Activated B cell treated with CpG ODN at 0.5 μM for 24 hours (primary cell): ENCODE data around the gene PPP1R3C. TPM values are rescaled to one million over a fixed set of nuclear protein-coding genes. Genes with fewer than 3 reads are reported as not detected.

ENCODE experiments used
- ATAC-seq: fragments of 200-7000 bp; cut with Tn5 transposase; one replicate; pipeline ENCODE4 v1.10.0; 2021; ENCODE audit warnings: low read depth, mild to moderate bottlenecking, moderate library complexity
- CTCF ChIA-PET: fragments of 350-600 bp; sonication (Branson Sonifier 250); formaldehyde crosslinking; loops from one replicate; lab custom pipeline; 2021; ENCODE audit warnings: antibody characterized with exemption; lab: Charles Lee
- POLR2A ChIA-PET: fragments of 350-600 bp; sonication (Branson Sonifier 250); formaldehyde crosslinking; loops from one replicate; lab custom pipeline; 2021; ENCODE audit warnings: antibody characterized with exemption; lab: Charles Lee
- DNase-seq: peaks from one replicate; pipeline ENCODE4 v3.0.0; 2022
- H3K27ac Mint-ChIP-seq: one replicate; pipeline ENCODE4 v1.8.0; 2020; ENCODE audit warnings: mixed read lengths
- H3K27me3 Mint-ChIP-seq: one replicate; pipeline ENCODE4 v1.8.0; 2021; ENCODE audit warnings: mixed read lengths
- H3K36me3 Mint-ChIP-seq: one replicate; pipeline ENCODE4 v1.8.0; 2021; ENCODE audit warnings: low read depth, mixed read lengths
- H3K4me1 Mint-ChIP-seq: one replicate; pipeline ENCODE4 v1.8.0; 2021; ENCODE audit warnings: mixed read lengths
- H3K4me3 Mint-ChIP-seq: one replicate; pipeline ENCODE4 v1.8.0; 2020; ENCODE audit warnings: mild to moderate bottlenecking, mixed read lengths
- H3K9me3 Mint-ChIP-seq: one replicate; pipeline ENCODE4 v1.8.0; 2020; ENCODE audit warnings: mixed read lengths
- CTCF ChIP-seq: fragments of 200-600 bp; IDR thresholded peaks from one replicate; pipeline ENCODE4 v1.8.0; 2022; ENCODE audit warnings: antibody characterized with exemption, mild to moderate bottlenecking
- intact Hi-C: fragments of 100-400 bp; cut with micrococcal nuclease; formaldehyde crosslinking; loops from one replicate; pipeline ENCODE4 v1.15.1; 2024
- total RNA-seq: library from RNA; stranded (reverse); gene quantifications from 2 replicates; pipeline ENCODE4 v1.2.3, GENCODE V29; 2022

The PPP1R3C gene
- total RNA-seq, 1 donor from 2014 or later, result not detected

DNA sequence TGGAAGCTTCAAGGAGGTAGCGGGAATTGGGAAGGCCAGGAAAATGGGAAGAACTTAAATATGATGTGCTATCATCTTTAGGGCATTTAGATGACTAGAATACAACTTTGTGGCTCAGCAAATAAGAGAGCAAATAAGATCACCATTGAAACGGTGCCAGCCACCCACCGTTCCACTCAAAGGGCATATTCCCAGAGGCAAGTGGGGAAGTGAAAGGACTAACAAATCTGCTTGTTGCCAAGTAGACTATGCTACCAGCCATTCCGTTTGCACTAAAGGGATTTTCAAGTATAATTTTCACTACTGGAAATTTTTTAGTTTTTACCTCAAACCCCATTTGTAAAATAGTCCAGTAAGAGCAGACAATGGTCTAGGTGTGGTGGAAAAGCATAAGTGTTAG lies 4.0 kb upstream of the PPP1R3C start:
- ChIA-PET CTCF (interaction anchor here (1.1 to 2.8 kb wide), 4 partner anchors 8 to 386 kb away, joined by 3 to 19 read pairs (median 8); no protein-coding TSS in a partner anchor), POLR2A (no interaction called here)
- Mint-ChIP-seq H3K4me3 (no peak overlapping the region), H3K9me3 (no peaks in the 10 kb centered on the region), H3K27me3 (peaks cover 28% of the 10 kb centered on the region), H3K36me3 (no peaks in the 10 kb centered on the region), H3K4me1 (peaks cover 14% of the 10 kb centered on the region), H3K27ac (no peak overlapping the region)
- intact Hi-C loops, result loop anchor here (10.0 kb wide), 2 partner anchors 722 to 1842 kb away; no protein-coding TSS in a partner anchor
- no peak for TF ChIP-seq CTCF
- ATAC-seq (no peak), DNase-seq (no peak)

- Mint-ChIP-seq H3K27me3 (peaks cover 37% of the 10 kb centered on the region), H3K27ac (no peak overlapping the region), H3K4me3 (no peak overlapping the region), H3K9me3 (no peaks in the 10 kb centered on the region), H3K36me3 (no peaks in the 10 kb centered on the region), H3K4me1 (peaks cover 14% of the 10 kb centered on the region)
- intact Hi-C loops, result loop anchor here (1.0 to 10.0 kb wide), 8 partner anchors 246 to 1841 kb away; no protein-coding TSS in a partner anchor
- TF ChIP-seq CTCF, result no peak
- ChIA-PET POLR2A (no interaction called here), CTCF (interaction anchor here (0.7 to 3.0 kb wide), 14 partner anchors 9 to 756 kb away, joined by 3 to 19 read pairs (median 4); no protein-coding TSS in a partner anchor)
- DNase-seq, result no peak
- peak; percentile 40 for ATAC-seq
Measured at GRCh38 chr10:91635401-91636400, 2.8 kb upstream of the PPP1R3C start.

- POLR2A ChIA-PET, result no interaction called here
Measured at GRCh38 chr10:91634898-91635297, 2.0 kb upstream of the PPP1R3C start.

GRCh38 chr10:91634246-91634645 lies 1.4 kb upstream of the PPP1R3C start:
- no peak for TF ChIP-seq CTCF
- DNase-seq (no peak), ATAC-seq (no peak)
- H3K27ac Mint-ChIP-seq, result no peak overlapping the region
- no peak overlapping the region for H3K4me3 Mint-ChIP-seq
- peaks cover 14% of the 10 kb centered on the region for H3K4me1 Mint-ChIP-seq
- ChIA-PET CTCF (interaction anchor here (0.8 to 3.0 kb wide), 4 partner anchors 243 to 755 kb away, joined by 3 to 19 read pairs (median 12); no protein-coding TSS in a partner anchor), POLR2A (no interaction called here)
- no peaks in the 10 kb centered on the region for H3K9me3 Mint-ChIP-seq
- peaks cover 46% of the 10 kb centered on the region for H3K27me3 Mint-ChIP-seq
- H3K36me3 Mint-ChIP-seq, result no peaks in the 10 kb centered on the region
- intact Hi-C loops, result loop anchor here (10.0 kb wide), 2 partner anchors 719 to 1839 kb away; no protein-coding TSS in a partner anchor

More at GRCh38 chr10:91634898-91635297, 2.0 kb upstream of the PPP1R3C start:
- TF ChIP-seq CTCF, result no peak
- Mint-ChIP-seq H3K9me3 (no peaks in the 10 kb centered on the region), H3K27me3 (peaks cover 45% of the 10 kb centered on the region), H3K27ac (no peak overlapping the region), H3K4me3 (no peak overlapping the region), H3K4me1 (peaks cover 14% of the 10 kb centered on the region), H3K36me3 (no peaks in the 10 kb centered on the region)
- CTCF ChIA-PET, result interaction anchor here (0.7 to 3.0 kb wide), 9 partner anchors 121 to 755 kb away, joined by 3 to 19 read pairs (median 4); no protein-coding TSS in a partner anchor
- DNase-seq (no peak), ATAC-seq (no peak)
- intact Hi-C loops, result loop anchor here (1.0 to 10.0 kb wide), 8 partner anchors 246 to 1840 kb away; no protein-coding TSS in a partner anchor
